ENCODE data around the gene CFAP299.

CFAP299 gene

DNA sequence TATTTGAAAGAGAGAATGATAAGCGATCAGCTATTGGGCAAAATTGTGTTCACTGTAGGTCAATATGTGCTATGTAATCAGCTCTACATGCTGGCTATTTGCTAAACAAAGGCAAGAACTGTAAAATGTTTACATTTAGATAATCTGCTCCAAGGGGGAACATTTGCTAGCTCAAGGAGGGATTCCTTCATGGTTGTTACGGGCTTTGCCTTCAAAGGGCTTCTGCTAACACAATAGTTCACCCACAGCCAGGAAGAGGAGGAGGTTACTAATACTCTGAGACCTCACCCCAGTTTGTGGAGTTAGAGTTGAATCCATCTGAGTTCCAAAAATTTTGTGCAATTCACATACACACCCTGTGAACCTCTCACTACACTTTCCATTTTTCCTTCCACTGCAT lies 587.4 kb downstream of the CFAP299 start:
- no peak overlapping the region for H3K4me2 ChIP-seq (ENCODE audit: low read depth, low read length, poor library complexity, severe bottlenecking)

DNA sequence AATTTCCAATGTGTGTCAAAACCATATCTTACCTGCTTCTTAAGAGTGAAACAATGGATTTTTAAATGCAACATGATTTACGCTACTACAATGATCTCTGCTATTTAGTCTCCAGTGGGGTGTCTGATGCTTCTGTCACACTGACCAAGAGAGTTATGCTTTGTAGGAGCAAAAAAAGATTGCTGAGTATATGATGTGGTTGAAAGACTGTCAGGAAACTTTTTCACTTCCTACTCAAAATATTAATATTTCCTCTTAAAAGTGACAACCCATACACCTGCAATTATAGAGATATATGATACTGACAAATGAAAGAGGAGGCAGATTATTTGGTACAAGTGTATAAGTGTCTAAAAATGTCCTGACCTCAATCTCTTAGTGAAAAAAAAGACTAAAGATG lies 589.8 kb downstream of the CFAP299 start:
- H3K9me2 ChIP-seq (replicated peaks; ENCODE audit: low read depth, low read length), result no peaks in the 10 kb centered on the region
- no peaks in the 10 kb centered on the region for H3K79me2 ChIP-seq (ENCODE audit: insufficient read depth, low read length)
- no peaks in the 10 kb centered on the region for H3K36me3 ChIP-seq (ENCODE audit: insufficient read depth, low read length)
- no peaks in the 10 kb centered on the region for H4K20me1 ChIP-seq (ENCODE audit: insufficient read depth, low read length, poor library complexity, severe bottlenecking)
- no peaks in the 10 kb centered on the region for H3F3A ChIP-seq (ENCODE audit: low read depth)
- H3K9ac ChIP-seq (ENCODE audit: low read depth, low read length, poor library complexity, severe bottlenecking), result no peak overlapping the region
- no peaks in the 10 kb centered on the region for H3K9me3 ChIP-seq (ENCODE audit: insufficient read depth, low read depth, low read length)
- H3K4me2 ChIP-seq (ENCODE audit: low read depth, low read length, poor library complexity, severe bottlenecking), result no peak overlapping the region
- TF ChIP-seq, protein P1, sequence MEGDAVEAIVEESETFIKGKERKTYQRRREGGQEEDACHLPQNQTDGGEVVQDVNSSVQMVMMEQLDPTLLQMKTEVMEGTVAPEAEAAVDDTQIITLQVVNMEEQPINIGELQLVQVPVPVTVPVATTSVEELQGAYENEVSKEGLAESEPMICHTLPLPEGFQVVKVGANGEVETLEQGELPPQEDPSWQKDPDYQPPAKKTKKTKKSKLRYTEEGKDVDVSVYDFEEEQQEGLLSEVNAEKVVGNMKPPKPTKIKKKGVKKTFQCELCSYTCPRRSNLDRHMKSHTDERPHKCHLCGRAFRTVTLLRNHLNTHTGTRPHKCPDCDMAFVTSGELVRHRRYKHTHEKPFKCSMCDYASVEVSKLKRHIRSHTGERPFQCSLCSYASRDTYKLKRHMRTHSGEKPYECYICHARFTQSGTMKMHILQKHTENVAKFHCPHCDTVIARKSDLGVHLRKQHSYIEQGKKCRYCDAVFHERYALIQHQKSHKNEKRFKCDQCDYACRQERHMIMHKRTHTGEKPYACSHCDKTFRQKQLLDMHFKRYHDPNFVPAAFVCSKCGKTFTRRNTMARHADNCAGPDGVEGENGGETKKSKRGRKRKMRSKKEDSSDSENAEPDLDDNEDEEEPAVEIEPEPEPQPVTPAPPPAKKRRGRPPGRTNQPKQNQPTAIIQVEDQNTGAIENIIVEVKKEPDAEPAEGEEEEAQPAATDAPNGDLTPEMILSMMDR (conservative IDR thresholded peaks at IDR 0.05; ENCODE audit: low read length), result no peak
- TF ChIP-seq EZH2phosphoT487 (IDR thresholded peaks at IDR 0.05; ENCODE audit: borderline replicate concordance), result no peak
- peaks cover 19% of the 10 kb centered on the region for H3K4me1 ChIP-seq (ENCODE audit: insufficient read depth, low read length, poor library complexity, severe bottlenecking)
- no peak overlapping the region for H2AFZ ChIP-seq (ENCODE audit: low read length)
- no peaks in the 10 kb centered on the region for H3K27me3 ChIP-seq (ENCODE audit: insufficient read depth, low read length, poor library complexity, severe bottlenecking)
- no peak overlapping the region for H3K4me3 ChIP-seq (ENCODE audit: low read length, poor library complexity, severe bottlenecking)

More for the DNA sequence above, 587.4 kb downstream of the CFAP299 start:
- Histone ChIP-seq H3F3A (ENCODE audit: low read depth) (no peaks in the 10 kb centered on the region), H3K4me1 (ENCODE audit: insufficient read depth, low read length, poor library complexity, severe bottlenecking) (peaks cover 21% of the 10 kb centered on the region), H2AFZ (ENCODE audit: low read length) (peak overlapping the region; percentile 42; the same call in 1 of the 2 replicates), H3K27me3 (ENCODE audit: insufficient read depth, low read length, poor library complexity, severe bottlenecking) (no peaks in the 10 kb centered on the region), H3K9me2 (replicated peaks; ENCODE audit: low read depth, low read length) (no peaks in the 10 kb centered on the region), H3K4me3 (ENCODE audit: low read length, poor library complexity, severe bottlenecking) (no peak overlapping the region), H3K9ac (ENCODE audit: low read depth, low read length, poor library complexity, severe bottlenecking) (no peak overlapping the region), H3K36me3 (ENCODE audit: insufficient read depth, low read length) (no peaks in the 10 kb centered on the region), H3K9me3 (ENCODE audit: insufficient read depth, low read depth, low read length) (no peaks in the 10 kb centered on the region), H4K20me1 (ENCODE audit: insufficient read depth, low read length, poor library complexity, severe bottlenecking) (no peaks in the 10 kb centered on the region), H3K79me2 (ENCODE audit: insufficient read depth, low read length) (no peaks in the 10 kb centered on the region)
- TF ChIP-seq, protein P1 (conservative IDR thresholded peaks at IDR 0.05; ENCODE audit: low read length), result no peak
- TF ChIP-seq EZH2phosphoT487 (IDR thresholded peaks at IDR 0.05; ENCODE audit: borderline replicate concordance), result no peak

DNA sequence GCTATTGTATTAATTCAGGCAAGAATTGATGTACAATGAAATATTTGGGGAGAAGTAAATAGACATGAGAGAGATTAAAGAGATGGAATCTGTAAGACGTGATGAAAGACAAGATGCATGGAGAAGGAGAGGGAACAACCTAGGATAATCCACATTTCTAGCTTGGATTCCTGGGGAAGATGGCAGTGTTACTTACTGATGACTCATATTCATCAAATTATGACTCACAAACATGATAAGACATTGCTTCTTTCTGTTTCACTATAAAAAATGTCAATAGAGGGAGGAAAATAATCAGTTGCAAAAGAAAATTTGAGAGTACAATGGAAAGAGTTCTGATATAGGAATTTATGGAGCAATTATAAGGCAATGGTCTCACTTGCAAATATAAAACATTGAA lies 590.9 kb downstream of the CFAP299 start:
- no peak for TF ChIP-seq EZH2phosphoT487 (IDR thresholded peaks at IDR 0.05; ENCODE audit: borderline replicate concordance)
- TF ChIP-seq, protein P1 (conservative IDR thresholded peaks at IDR 0.05; ENCODE audit: low read length), result no peak
- H2AFZ ChIP-seq (ENCODE audit: low read length), result no peak overlapping the region
- H3K9me2 ChIP-seq (replicated peaks; ENCODE audit: low read depth, low read length), result no peaks in the 10 kb centered on the region
- no peaks in the 10 kb centered on the region for H3K27me3 ChIP-seq (ENCODE audit: insufficient read depth, low read length, poor library complexity, severe bottlenecking)
- H3K4me3 ChIP-seq (ENCODE audit: low read length, poor library complexity, severe bottlenecking), result no peak overlapping the region
- no peaks in the 10 kb centered on the region for H3K36me3 ChIP-seq (ENCODE audit: insufficient read depth, low read length)
- no peak overlapping the region for H3K9ac ChIP-seq (ENCODE audit: low read depth, low read length, poor library complexity, severe bottlenecking)
- no peak overlapping the region for H3K4me2 ChIP-seq (ENCODE audit: low read depth, low read length, poor library complexity, severe bottlenecking)
- no peaks in the 10 kb centered on the region for H3K9me3 ChIP-seq (ENCODE audit: insufficient read depth, low read depth, low read length)
- H3K79me2 ChIP-seq (ENCODE audit: insufficient read depth, low read length), result no peaks in the 10 kb centered on the region
- H3F3A ChIP-seq (ENCODE audit: low read depth), result no peaks in the 10 kb centered on the region
- no peaks in the 10 kb centered on the region for H4K20me1 ChIP-seq (ENCODE audit: insufficient read depth, low read length, poor library complexity, severe bottlenecking)
- H3K4me1 ChIP-seq (ENCODE audit: insufficient read depth, low read length, poor library complexity, severe bottlenecking), result peaks cover 16% of the 10 kb centered on the region

Measured in Loucy (cell line).